ENCODE measurements around the gene PAX5.
"Not testable (repeated sequence)": the region's sequence is repeated elsewhere in the genome, so short reads cannot be mapped to it uniquely, and the experiment has no call there.

Gene PAX5

GRCh38 chr9:37033682-37034304 is at the start of gene PAX5:
Gene PAX5, minus strand, starts transcription at chr9:37034268. Its CDS starts 237 bp downstream, at chr9:37034031.
- DNase-seq (ENCODE audit: low read depth): no peak
- no peak within 1 kb of the TSS for H3K4me3 ChIP-seq (ENCODE audit: low read depth, low read length)
- no peak for TF ChIP-seq CTCF (IDR thresholded peaks at IDR 0.05; ENCODE audit: control insufficient read depth, extremely low read depth, insufficient read depth)

GRCh38 chr9:37083654-37084053 is 49.6 kb upstream of the PAX5 start:
- no peak overlapping the region for H3K4me3 ChIP-seq (ENCODE audit: low read depth, low read length)
- no peak for DNase-seq (ENCODE audit: low read depth)
- TF ChIP-seq CTCF (IDR thresholded peaks at IDR 0.05; ENCODE audit: control insufficient read depth, extremely low read depth, insufficient read depth): no peak

GRCh38 chr9:37082214-37082765 is 48.2 kb upstream of the PAX5 start:
- H3K4me3 ChIP-seq (ENCODE audit: low read depth, low read length): no peak overlapping the region
- TF ChIP-seq CTCF (IDR thresholded peaks at IDR 0.05; ENCODE audit: control insufficient read depth, extremely low read depth, insufficient read depth): no peak

GRCh38 chr9:37081507-37081906 is 47.4 kb upstream of the PAX5 start:
- H3K4me3 ChIP-seq (ENCODE audit: low read depth, low read length); DNase-seq (ENCODE audit: low read depth): not testable (repeated sequence)

More at GRCh38 chr9:37082214-37082765, 48.2 kb upstream of the PAX5 start:
- DNase-seq (ENCODE audit: low read depth): no peak

GRCh38 chr9:37080165-37080628 is 46.1 kb upstream of the PAX5 start:
- peak overlapping the region; percentile 72 for H3K4me3 ChIP-seq (ENCODE audit: low read depth, low read length)
- DNase-seq (ENCODE audit: low read depth): not testable (repeated sequence)

GRCh38 chr9:37079370-37080164 is 45.5 kb upstream of the PAX5 start:
- DNase-seq (ENCODE audit: low read depth): peak; percentile 83

GRCh38 chr9:37074790-37075189 is 40.7 kb upstream of the PAX5 start:
- not testable (repeated sequence) for DNase-seq (ENCODE audit: low read depth); H3K4me3 ChIP-seq (ENCODE audit: low read depth, low read length)

More at GRCh38 chr9:37079370-37080164, 45.5 kb upstream of the PAX5 start:
- peak overlapping the region; percentile 72 for H3K4me3 ChIP-seq (ENCODE audit: low read depth, low read length)
- no peak for TF ChIP-seq CTCF (IDR thresholded peaks at IDR 0.05; ENCODE audit: control insufficient read depth, extremely low read depth, insufficient read depth)

GRCh38 chr9:37066139-37066725 is 32.2 kb upstream of the PAX5 start:
- DNase-seq (ENCODE audit: low read depth): no peak
- TF ChIP-seq CTCF (IDR thresholded peaks at IDR 0.05; ENCODE audit: control insufficient read depth, extremely low read depth, insufficient read depth): no peak
- H3K4me3 ChIP-seq (ENCODE audit: low read depth, low read length): no peak overlapping the region
